Fibroblast of lung (primary cell): ENCODE results near the gene OPA3. TPM values are rescaled to one million over a fixed set of nuclear protein-coding genes. Genes with fewer than 3 reads are reported as not detected.

ENCODE experiments used
- DNase-seq, 2 donors: peaks; one replicate each; pipeline versions ENCODE4 v3.0.0 to v3.0.0-alpha.2; 2010; ENCODE audit warnings: low read depth in 2 of 2
- H2AFZ ChIP-seq: 2 replicates; pipeline ENCODE4 v1.5.1; 2012; ENCODE audit warnings: low read length, control low read depth, inconsistent platforms
- H3K27ac ChIP-seq: 2 replicates; pipeline ENCODE4 v1.5.1; 2011; ENCODE audit warnings: low read length, control low read depth; ENCODE audit not compliant: insufficient read depth
- H3K27me3 ChIP-seq: 2 replicates; pipeline ENCODE4 v1.5.1; 2011; ENCODE audit warnings: mild to moderate bottlenecking, low read length; ENCODE audit not compliant: control insufficient read depth, insufficient read depth
- H3K36me3 ChIP-seq: 2 replicates; pipeline ENCODE4 v1.5.1; 2011; ENCODE audit warnings: low read length; ENCODE audit not compliant: control insufficient read depth, insufficient read depth
- H3K4me1 ChIP-seq: 2 replicates; pipeline ENCODE4 v1.5.1; 2011; ENCODE audit warnings: low read length; ENCODE audit not compliant: control insufficient read depth, insufficient read depth; ENCODE audit errors: extremely low read depth
- H3K4me2 ChIP-seq: 2 replicates; pipeline ENCODE4 v1.5.1; 2011; ENCODE audit warnings: low read length, control low read depth; ENCODE audit not compliant: insufficient read depth; ENCODE audit errors: extremely low read depth
- H3K4me3 ChIP-seq, 4 experiments: fragments of 200-600 bp in 1 of 4; sonication (generic) in 1 of 4; replicated peaks in 1 of 4; 2 replicates each; pipeline ENCODE4 v1.5.1; 2011 to 2016; ENCODE audit warnings: low read length in 4 of 4, low read depth in 3 of 4, mild to moderate bottlenecking in 3 of 4, control low read depth in 2 of 4, inconsistent platforms in 1 of 4, mixed read lengths in 1 of 4; ENCODE audit not compliant: insufficient read depth in 1 of 4; ENCODE audit errors: control extremely low read depth in 1 of 4
- H3K79me2 ChIP-seq: 2 replicates; pipeline ENCODE4 v1.5.1; 2012; ENCODE audit warnings: mild to moderate bottlenecking, low read length, inconsistent platforms; ENCODE audit not compliant: control insufficient read depth, insufficient read depth
- H3K9ac ChIP-seq: 2 replicates; pipeline ENCODE4 v1.5.1; 2011; ENCODE audit warnings: mild to moderate bottlenecking, low read length, control low read depth; ENCODE audit not compliant: insufficient read depth
- H3K9me3 ChIP-seq: 2 replicates; pipeline ENCODE4 v1.5.1; 2012; ENCODE audit warnings: low read depth, low read length; ENCODE audit not compliant: control insufficient read depth, insufficient read depth
- H4K20me1 ChIP-seq: 2 replicates; pipeline ENCODE4 v1.5.1; 2011; ENCODE audit warnings: low read length; ENCODE audit not compliant: control insufficient read depth, insufficient read depth; ENCODE audit errors: extremely low read depth
- CTCF ChIP-seq, 2 donors: IDR thresholded peaks in 1 of 2; conservative IDR thresholded peaks in 1 of 2; 1 replicate in 1 of 2; 2 replicates in 1 of 2; pipeline ENCODE4 v1.5.1; 2011 to 2012; ENCODE audit warnings: low read length in 2 of 2, control low read depth in 1 of 2, inconsistent platforms in 1 of 2, low read depth in 1 of 2, mild to moderate bottlenecking in 1 of 2
- EZH2 ChIP-seq: IDR thresholded peaks from 2 replicates; pipeline ENCODE4 v1.5.1; 2012; ENCODE audit warnings: low read length, control low read depth, mild to moderate bottlenecking; ENCODE audit errors: missing control alignments
- polyA plus RNA-seq, 2 donors: library from polyadenylated mRNA; depleted of rRNA in 1 of 2; stranded (reverse) in 1 of 2; unstranded in 1 of 2; fragments of >200 nt; gene quantifications; 2 replicates each; pipeline ENCODE4 v1.2.1, GENCODE V29; 2011 to 2012; ENCODE audit warnings: missing spikeins in 1 of 2
- total RNA-seq: library from RNA; depleted of rRNA; stranded (reverse); fragments of >200 nt; gene quantifications from 2 replicates; pipeline ENCODE4 v1.2.1, GENCODE V29; 2014

Gene OPA3
- total and polyA plus RNA-seq, 2 donors (not counting 1 experiment from before 2014, with no cell fraction given): 3.8 to 8.3 TPM

DNA sequence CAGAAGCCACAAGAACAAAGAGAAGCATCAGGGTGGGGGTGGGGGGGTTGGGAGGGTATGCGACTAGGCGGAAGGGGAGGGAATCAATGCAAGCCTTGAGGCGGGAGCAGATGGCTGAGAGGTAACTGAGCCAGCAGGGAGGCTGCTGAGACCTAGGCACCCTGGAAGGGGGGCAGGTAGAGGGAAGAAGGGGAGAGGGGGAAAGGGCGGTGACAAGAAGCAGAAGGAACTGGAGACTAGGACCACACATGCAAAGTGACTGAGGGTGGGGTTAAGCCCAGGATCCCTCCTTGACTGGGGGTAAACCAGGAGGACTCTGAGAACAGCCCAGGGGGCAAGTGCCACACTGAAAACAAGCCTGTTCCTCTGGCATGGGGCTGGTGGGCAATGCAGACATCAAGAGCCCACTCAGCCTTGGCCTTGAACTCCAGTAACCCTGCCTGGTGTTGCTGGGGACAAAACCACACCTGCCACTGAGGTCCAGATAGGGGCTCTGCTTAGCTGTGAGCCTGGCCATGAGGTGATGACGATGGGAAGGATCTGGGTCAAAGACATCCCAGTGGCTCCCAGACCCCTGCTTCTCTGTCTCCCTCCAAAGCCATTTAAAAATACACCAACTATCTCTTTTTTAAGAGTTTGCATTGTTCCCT is 20.3 kb downstream of the OPA3 start:
- Histone ChIP-seq H3K9ac (no peak overlapping the region), H3K4me1 (peaks cover 4% of the 10 kb centered on the region), H2AFZ (no peak overlapping the region), H3K4me3 (no peak overlapping the region), H4K20me1 (no peaks in the 10 kb centered on the region), H3K36me3 (no peaks in the 10 kb centered on the region), H3K27ac (no peak overlapping the region), H3K27me3 (no peaks in the 10 kb centered on the region), H3K79me2 (no peaks in the 10 kb centered on the region), H3K9me3 (no peaks in the 10 kb centered on the region), H3K4me2 (no peak overlapping the region)
- no peak for DNase-seq
- TF ChIP-seq CTCF (conservative IDR thresholded peaks at IDR 0.05 in 1 of 2, IDR thresholded peaks at IDR 0.05 in 1 of 2; ENCODE audit: low read depth in 1 of 2, low read length in 2 of 2) (no peak), EZH2 (no peak)

GRCh38 chr19:45560686-45561085 is 23.9 kb downstream of the OPA3 start:
- H3K27ac ChIP-seq: no peak overlapping the region
- no peak for DNase-seq
- H3K9me3 ChIP-seq: no peaks in the 10 kb centered on the region
- H2AFZ ChIP-seq: no peak overlapping the region
- no peaks in the 10 kb centered on the region for H4K20me1 ChIP-seq
- no peak overlapping the region for H3K4me3 ChIP-seq
- no peak overlapping the region for H3K4me2 ChIP-seq
- no peaks in the 10 kb centered on the region for H3K79me2 ChIP-seq
- no peaks in the 10 kb centered on the region for H3K27me3 ChIP-seq
- H3K36me3 ChIP-seq: no peaks in the 10 kb centered on the region
- TF ChIP-seq CTCF (conservative IDR thresholded peaks at IDR 0.05 in 1 of 2, IDR thresholded peaks at IDR 0.05 in 1 of 2; ENCODE audit: low read depth in 1 of 2, low read length in 2 of 2): no peak
- no peak for TF ChIP-seq EZH2
- no peak overlapping the region for H3K9ac ChIP-seq
- H3K4me1 ChIP-seq: no peaks in the 10 kb centered on the region

- no peak for TF ChIP-seq EZH2
- TF ChIP-seq CTCF (conservative IDR thresholded peaks at IDR 0.05 in 1 of 2, IDR thresholded peaks at IDR 0.05 in 1 of 2; ENCODE audit: low read depth in 1 of 2, low read length in 2 of 2): no peak
- no peaks in the 10 kb centered on the region for H4K20me1 ChIP-seq
- H3K4me2 ChIP-seq: no peak overlapping the region
- no peaks in the 10 kb centered on the region for H3K27me3 ChIP-seq
- no peaks in the 10 kb centered on the region for H3K9me3 ChIP-seq
- no peak for DNase-seq
- H3K9ac ChIP-seq: no peak overlapping the region
- H3K4me3 ChIP-seq: no peak overlapping the region
- H2AFZ ChIP-seq: no peak overlapping the region
- H3K27ac ChIP-seq: no peak overlapping the region
- no peaks in the 10 kb centered on the region for H3K36me3 ChIP-seq
- H3K79me2 ChIP-seq: no peaks in the 10 kb centered on the region
- no peaks in the 10 kb centered on the region for H3K4me1 ChIP-seq
Observed at GRCh38 chr19:45560038-45560437, 24.6 kb downstream of the OPA3 start.
